22Rv1 (cell line): ENCODE results near the gene PCSK6.

Experiments
- CTCF ChIP-seq: fragments of 450-650 bp; IDR thresholded peaks from 2 replicates; pipeline ENCODE4 v1.5.1; 2017; ENCODE audit warnings: mild to moderate bottlenecking
- ZFX ChIP-seq: fragments of 450-650 bp; IDR thresholded peaks from 2 replicates; pipeline ENCODE4 v1.6.1; 2017; ENCODE audit warnings: antibody characterized with exemption, borderline replicate concordance

- TF ChIP-seq CTCF (no peak), ZFX (no peak)
Observed at GRCh38 chr15:101368861-101369642, 120.5 kb downstream of the PCSK6 start.
